ENCODE data around the gene SSC5D.

DNA sequence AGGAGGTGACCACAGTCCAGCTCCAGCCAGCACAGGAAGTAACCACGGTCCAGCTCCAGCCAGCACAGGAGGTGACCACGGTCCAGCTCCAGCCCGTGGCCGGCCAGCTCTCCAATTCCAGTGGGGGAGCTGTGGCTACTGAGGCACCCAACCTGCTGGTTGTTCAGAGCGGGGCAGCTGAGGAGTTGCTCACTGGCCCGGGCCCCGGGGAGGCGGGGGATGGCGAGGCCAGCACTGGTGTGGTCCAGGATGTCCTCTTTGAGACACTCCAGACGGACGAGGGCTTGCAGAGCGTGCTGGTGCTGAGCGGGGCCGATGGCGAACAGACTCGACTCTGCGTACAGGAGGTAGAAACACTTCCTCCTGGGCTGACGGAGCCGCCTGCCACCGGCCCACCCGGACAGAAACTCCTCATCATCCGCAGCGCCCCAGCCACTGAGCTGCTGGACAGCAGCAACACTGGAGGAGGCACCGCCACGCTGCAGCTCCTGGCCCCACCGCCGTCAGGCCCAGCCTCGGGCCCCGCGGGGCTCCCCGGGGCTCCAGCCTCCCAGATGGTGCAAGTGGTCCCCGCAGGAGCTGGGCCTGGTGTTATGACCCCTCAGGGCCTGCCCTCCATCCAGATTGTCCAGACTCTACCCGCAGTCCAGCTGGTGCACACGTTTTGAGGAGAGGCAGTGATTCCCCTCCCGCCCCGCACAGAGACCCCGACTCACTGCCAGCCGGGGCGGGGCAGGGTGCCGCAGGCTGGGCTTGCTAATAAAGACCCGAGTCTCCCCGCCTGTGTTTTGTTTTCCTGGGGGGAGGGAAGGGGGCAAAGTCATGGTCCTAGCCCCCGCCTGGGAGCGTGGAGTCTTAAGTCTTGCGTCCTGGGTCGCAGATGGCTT lies 4.3 kb upstream of the SSC5D start:
- TF ChIP-seq, protein P1, sequence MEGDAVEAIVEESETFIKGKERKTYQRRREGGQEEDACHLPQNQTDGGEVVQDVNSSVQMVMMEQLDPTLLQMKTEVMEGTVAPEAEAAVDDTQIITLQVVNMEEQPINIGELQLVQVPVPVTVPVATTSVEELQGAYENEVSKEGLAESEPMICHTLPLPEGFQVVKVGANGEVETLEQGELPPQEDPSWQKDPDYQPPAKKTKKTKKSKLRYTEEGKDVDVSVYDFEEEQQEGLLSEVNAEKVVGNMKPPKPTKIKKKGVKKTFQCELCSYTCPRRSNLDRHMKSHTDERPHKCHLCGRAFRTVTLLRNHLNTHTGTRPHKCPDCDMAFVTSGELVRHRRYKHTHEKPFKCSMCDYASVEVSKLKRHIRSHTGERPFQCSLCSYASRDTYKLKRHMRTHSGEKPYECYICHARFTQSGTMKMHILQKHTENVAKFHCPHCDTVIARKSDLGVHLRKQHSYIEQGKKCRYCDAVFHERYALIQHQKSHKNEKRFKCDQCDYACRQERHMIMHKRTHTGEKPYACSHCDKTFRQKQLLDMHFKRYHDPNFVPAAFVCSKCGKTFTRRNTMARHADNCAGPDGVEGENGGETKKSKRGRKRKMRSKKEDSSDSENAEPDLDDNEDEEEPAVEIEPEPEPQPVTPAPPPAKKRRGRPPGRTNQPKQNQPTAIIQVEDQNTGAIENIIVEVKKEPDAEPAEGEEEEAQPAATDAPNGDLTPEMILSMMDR (IDR thresholded peaks at IDR 0.05) = no peak
- TF ChIP-seq POLR2A (IDR thresholded peaks at IDR 0.05) = no peak

All from Peyer's patch (tissue), 4 donors.